Measurements from ENCODE around the gene OR4D2. TPM values are rescaled to one million over a fixed set of nuclear protein-coding genes. Genes with fewer than 3 reads are reported as not detected.

Gene OR4D2
- total and polyA plus RNA-seq, 4 donors = not detected

DNA sequence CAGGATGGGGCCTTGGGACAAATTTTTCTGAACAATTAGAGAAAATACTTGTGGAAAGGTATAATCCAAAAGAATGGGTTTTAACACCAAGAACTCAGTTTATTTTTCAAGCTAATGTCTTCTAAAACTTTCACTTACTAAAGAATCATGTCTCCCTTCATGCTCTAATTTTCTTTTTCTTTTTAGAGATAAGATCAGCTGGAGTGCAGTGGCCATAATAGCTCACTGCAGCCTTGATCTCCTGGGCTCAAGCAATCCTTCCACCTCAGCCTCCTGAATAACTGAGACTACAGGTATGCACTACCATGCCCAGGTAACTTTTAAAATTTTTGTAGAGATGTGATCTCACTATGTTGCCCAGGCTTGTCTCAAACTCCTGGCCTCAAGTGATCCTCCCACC lies 13.1 kb upstream of the OR4D2 start:
- H3K27ac ChIP-seq (ENCODE audit: low read depth in 1 of 2, low read length in 2 of 2) = no peak overlapping the region
- H3K36me3 ChIP-seq (ENCODE audit: control insufficient read depth in 4 of 4, insufficient read depth in 3 of 4, low read depth in 1 of 4, low read length in 3 of 4) = no peaks in the 10 kb centered on the region
- peaks cover 0 to 8% (median 2%) of the 10 kb centered on the region in 4 donors for H3K4me1 ChIP-seq (ENCODE audit: control insufficient read depth in 4 of 4, insufficient read depth in 4 of 4, low read length in 3 of 4)
- no peaks in the 10 kb centered on the region for H3K9me3 ChIP-seq (ENCODE audit: control insufficient read depth in 4 of 4, low read length in 3 of 4)
- H3K27me3 ChIP-seq (ENCODE audit: control insufficient read depth in 4 of 4, insufficient read depth in 4 of 4, low read length in 3 of 4) = peaks cover 2 to 20% (median 9%) of the 10 kb centered on the region in 4 donors
- TF ChIP-seq, protein P1, sequence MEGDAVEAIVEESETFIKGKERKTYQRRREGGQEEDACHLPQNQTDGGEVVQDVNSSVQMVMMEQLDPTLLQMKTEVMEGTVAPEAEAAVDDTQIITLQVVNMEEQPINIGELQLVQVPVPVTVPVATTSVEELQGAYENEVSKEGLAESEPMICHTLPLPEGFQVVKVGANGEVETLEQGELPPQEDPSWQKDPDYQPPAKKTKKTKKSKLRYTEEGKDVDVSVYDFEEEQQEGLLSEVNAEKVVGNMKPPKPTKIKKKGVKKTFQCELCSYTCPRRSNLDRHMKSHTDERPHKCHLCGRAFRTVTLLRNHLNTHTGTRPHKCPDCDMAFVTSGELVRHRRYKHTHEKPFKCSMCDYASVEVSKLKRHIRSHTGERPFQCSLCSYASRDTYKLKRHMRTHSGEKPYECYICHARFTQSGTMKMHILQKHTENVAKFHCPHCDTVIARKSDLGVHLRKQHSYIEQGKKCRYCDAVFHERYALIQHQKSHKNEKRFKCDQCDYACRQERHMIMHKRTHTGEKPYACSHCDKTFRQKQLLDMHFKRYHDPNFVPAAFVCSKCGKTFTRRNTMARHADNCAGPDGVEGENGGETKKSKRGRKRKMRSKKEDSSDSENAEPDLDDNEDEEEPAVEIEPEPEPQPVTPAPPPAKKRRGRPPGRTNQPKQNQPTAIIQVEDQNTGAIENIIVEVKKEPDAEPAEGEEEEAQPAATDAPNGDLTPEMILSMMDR (IDR thresholded peaks at IDR 0.05; ENCODE audit: low read depth, low read length, missing input control) = no peak
- TF ChIP-seq HNF4G (IDR thresholded peaks at IDR 0.05) = no peak
- TF ChIP-seq RXRA (IDR thresholded peaks at IDR 0.05) = no peak
- no peak for TF ChIP-seq EGR1 (IDR thresholded peaks at IDR 0.05; ENCODE audit: low read depth in 2 of 2)
- no peak for TF ChIP-seq FOXA2 (IDR thresholded peaks at IDR 0.05)
- TF ChIP-seq SP1 (IDR thresholded peaks at IDR 0.05) = no peak
- no peak for TF ChIP-seq YY1 (IDR thresholded peaks at IDR 0.05)
- no peak for TF ChIP-seq HNF4A (conservative IDR thresholded peaks at IDR 0.05)
- TF ChIP-seq TAF1 (conservative IDR thresholded peaks at IDR 0.05) = no peak
- no peak for TF ChIP-seq FOXA1 (IDR thresholded peaks at IDR 0.05)
- TF ChIP-seq, protein P2, sequence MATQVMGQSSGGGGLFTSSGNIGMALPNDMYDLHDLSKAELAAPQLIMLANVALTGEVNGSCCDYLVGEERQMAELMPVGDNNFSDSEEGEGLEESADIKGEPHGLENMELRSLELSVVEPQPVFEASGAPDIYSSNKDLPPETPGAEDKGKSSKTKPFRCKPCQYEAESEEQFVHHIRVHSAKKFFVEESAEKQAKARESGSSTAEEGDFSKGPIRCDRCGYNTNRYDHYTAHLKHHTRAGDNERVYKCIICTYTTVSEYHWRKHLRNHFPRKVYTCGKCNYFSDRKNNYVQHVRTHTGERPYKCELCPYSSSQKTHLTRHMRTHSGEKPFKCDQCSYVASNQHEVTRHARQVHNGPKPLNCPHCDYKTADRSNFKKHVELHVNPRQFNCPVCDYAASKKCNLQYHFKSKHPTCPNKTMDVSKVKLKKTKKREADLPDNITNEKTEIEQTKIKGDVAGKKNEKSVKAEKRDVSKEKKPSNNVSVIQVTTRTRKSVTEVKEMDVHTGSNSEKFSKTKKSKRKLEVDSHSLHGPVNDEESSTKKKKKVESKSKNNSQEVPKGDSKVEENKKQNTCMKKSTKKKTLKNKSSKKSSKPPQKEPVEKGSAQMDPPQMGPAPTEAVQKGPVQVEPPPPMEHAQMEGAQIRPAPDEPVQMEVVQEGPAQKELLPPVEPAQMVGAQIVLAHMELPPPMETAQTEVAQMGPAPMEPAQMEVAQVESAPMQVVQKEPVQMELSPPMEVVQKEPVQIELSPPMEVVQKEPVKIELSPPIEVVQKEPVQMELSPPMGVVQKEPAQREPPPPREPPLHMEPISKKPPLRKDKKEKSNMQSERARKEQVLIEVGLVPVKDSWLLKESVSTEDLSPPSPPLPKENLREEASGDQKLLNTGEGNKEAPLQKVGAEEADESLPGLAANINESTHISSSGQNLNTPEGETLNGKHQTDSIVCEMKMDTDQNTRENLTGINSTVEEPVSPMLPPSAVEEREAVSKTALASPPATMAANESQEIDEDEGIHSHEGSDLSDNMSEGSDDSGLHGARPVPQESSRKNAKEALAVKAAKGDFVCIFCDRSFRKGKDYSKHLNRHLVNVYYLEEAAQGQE (IDR thresholded peaks at IDR 0.05) = no peak
- TF ChIP-seq, protein P3, sequence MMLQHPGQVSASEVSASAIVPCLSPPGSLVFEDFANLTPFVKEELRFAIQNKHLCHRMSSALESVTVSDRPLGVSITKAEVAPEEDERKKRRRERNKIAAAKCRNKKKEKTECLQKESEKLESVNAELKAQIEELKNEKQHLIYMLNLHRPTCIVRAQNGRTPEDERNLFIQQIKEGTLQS (IDR thresholded peaks at IDR 0.05) = no peak
- TF ChIP-seq, protein P4, sequence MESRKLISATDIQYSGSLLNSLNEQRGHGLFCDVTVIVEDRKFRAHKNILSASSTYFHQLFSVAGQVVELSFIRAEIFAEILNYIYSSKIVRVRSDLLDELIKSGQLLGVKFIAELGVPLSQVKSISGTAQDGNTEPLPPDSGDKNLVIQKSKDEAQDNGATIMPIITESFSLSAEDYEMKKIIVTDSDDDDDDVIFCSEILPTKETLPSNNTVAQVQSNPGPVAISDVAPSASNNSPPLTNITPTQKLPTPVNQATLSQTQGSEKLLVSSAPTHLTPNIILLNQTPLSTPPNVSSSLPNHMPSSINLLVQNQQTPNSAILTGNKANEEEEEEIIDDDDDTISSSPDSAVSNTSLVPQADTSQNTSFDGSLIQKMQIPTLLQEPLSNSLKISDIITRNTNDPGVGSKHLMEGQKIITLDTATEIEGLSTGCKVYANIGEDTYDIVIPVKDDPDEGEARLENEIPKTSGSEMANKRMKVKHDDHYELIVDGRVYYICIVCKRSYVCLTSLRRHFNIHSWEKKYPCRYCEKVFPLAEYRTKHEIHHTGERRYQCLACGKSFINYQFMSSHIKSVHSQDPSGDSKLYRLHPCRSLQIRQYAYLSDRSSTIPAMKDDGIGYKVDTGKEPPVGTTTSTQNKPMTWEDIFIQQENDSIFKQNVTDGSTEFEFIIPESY (IDR thresholded peaks at IDR 0.05) = no peak
- TF ChIP-seq JUND (IDR thresholded peaks at IDR 0.05) = no peak
- no peak for TF ChIP-seq NR2F2 (IDR thresholded peaks at IDR 0.05)
- no peak overlapping the region for H3K4me3 ChIP-seq (ENCODE audit: low read depth in 1 of 3, low read length in 3 of 3)
- H3K9ac ChIP-seq (ENCODE audit: low read depth in 1 of 2, low read length in 2 of 2) = no peak overlapping the region
- no peak for DNase-seq (ENCODE audit: low spot score)

Data from liver (tissue), 9 donors.